Mucosa of rectum (tissue), 2 donors: ENCODE results near the gene LRRK1.

Source experiments
- H3K27ac ChIP-seq, 2 donors: one replicate each; pipeline ENCODE4 v1.7.0; 2013; ENCODE audit warnings: inconsistent platforms in 2 of 2, low read depth in 2 of 2, low read length in 2 of 2
- H3K27me3 ChIP-seq, 2 donors: one replicate each; pipeline ENCODE4 v1.7.0; 2013; ENCODE audit warnings: low read length in 2 of 2; ENCODE audit not compliant: control insufficient read depth in 2 of 2, insufficient read depth in 2 of 2
- H3K36me3 ChIP-seq, 2 donors: one replicate each; pipeline ENCODE4 v1.7.0; 2013; ENCODE audit warnings: low read length in 2 of 2; ENCODE audit not compliant: control insufficient read depth in 2 of 2, insufficient read depth in 2 of 2
- H3K4me1 ChIP-seq, 2 donors: one replicate each; pipeline ENCODE4 v1.7.0; 2013; ENCODE audit warnings: low read length in 2 of 2, mild to moderate bottlenecking in 1 of 2; ENCODE audit not compliant: control insufficient read depth in 2 of 2, insufficient read depth in 2 of 2
- H3K4me3 ChIP-seq, 2 donors: one replicate each; pipeline ENCODE4 v1.7.0; 2013; ENCODE audit warnings: low read length in 2 of 2
- H3K9ac ChIP-seq, 2 donors: one replicate each; pipeline ENCODE4 v1.7.0; 2013; ENCODE audit warnings: low read length in 2 of 2, low read depth in 1 of 2, mild to moderate bottlenecking in 1 of 2
- H3K9me3 ChIP-seq, 2 donors: one replicate each; pipeline ENCODE4 v1.7.0; 2013; ENCODE audit warnings: low read length in 2 of 2; ENCODE audit not compliant: control insufficient read depth in 2 of 2
- donor health status: healthy.
- donor health status: Normal muscosa, but diverticular disease.

The LRRK1 gene, protein sequence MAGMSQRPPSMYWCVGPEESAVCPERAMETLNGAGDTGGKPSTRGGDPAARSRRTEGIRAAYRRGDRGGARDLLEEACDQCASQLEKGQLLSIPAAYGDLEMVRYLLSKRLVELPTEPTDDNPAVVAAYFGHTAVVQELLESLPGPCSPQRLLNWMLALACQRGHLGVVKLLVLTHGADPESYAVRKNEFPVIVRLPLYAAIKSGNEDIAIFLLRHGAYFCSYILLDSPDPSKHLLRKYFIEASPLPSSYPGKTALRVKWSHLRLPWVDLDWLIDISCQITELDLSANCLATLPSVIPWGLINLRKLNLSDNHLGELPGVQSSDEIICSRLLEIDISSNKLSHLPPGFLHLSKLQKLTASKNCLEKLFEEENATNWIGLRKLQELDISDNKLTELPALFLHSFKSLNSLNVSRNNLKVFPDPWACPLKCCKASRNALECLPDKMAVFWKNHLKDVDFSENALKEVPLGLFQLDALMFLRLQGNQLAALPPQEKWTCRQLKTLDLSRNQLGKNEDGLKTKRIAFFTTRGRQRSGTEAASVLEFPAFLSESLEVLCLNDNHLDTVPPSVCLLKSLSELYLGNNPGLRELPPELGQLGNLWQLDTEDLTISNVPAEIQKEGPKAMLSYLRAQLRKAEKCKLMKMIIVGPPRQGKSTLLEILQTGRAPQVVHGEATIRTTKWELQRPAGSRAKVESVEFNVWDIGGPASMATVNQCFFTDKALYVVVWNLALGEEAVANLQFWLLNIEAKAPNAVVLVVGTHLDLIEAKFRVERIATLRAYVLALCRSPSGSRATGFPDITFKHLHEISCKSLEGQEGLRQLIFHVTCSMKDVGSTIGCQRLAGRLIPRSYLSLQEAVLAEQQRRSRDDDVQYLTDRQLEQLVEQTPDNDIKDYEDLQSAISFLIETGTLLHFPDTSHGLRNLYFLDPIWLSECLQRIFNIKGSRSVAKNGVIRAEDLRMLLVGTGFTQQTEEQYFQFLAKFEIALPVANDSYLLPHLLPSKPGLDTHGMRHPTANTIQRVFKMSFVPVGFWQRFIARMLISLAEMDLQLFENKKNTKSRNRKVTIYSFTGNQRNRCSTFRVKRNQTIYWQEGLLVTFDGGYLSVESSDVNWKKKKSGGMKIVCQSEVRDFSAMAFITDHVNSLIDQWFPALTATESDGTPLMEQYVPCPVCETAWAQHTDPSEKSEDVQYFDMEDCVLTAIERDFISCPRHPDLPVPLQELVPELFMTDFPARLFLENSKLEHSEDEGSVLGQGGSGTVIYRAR (N-terminal part only)

DNA sequence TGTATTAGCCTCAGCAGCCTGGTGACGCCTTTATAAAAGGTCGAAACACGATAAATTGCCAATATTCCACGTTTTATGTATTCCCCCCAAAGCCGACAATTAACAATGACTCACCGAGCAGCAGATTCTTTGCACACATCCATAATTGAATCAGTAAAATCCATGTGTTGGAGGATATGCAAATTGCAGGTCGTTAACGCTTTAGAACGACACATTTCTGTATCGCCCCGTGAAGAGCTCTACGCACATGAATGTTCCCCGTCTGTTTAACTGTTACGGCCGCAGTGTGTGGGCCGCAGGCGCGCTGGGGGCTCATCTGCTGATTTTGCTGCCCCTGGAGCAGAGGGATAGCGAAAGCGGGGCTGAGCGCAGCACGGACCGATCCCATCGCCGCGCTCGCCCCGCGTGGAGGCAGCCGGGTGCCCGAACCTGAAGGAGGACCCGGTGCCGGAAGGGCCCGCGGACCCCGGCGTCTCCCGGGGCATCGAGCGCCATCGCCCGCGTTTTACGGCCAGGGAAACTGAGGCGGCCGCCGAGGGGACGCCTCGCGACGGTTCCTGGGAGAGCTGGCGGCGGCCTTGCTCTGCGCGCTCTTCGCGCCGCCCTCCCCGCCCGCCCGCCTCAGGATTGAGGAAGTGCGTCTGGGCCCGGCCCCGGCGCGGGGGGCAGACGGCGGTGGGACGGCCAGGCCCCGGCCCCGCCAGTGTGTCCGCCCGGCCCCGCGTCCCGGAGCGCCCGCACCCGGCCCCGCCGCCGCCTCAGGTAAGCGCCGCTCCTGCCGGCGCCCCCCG lies at the start of gene LRRK1:
Gene LRRK1 (plus strand): TSS at position 668 of the 791 bp plus-strand sequence. CDS start 5,276 bp downstream, outside the sequence.
- Histone ChIP-seq H3K36me3 (peaks cover 9 to 15% of the 10 kb centered on the region in 2 donors), H3K4me1 (peaks cover 20 to 25% of the 10 kb centered on the region in 2 donors), H3K27me3 (no peaks in the 10 kb centered on the region), H3K4me3 (peak within 1 kb of the TSS; percentile 86 to 91), H3K9ac (peak within 1 kb of the TSS; percentile 81 to 84), H3K27ac (peak within 1 kb of the TSS; percentile 84 to 86), H3K9me3 (no peaks in the 10 kb centered on the region)

DNA sequence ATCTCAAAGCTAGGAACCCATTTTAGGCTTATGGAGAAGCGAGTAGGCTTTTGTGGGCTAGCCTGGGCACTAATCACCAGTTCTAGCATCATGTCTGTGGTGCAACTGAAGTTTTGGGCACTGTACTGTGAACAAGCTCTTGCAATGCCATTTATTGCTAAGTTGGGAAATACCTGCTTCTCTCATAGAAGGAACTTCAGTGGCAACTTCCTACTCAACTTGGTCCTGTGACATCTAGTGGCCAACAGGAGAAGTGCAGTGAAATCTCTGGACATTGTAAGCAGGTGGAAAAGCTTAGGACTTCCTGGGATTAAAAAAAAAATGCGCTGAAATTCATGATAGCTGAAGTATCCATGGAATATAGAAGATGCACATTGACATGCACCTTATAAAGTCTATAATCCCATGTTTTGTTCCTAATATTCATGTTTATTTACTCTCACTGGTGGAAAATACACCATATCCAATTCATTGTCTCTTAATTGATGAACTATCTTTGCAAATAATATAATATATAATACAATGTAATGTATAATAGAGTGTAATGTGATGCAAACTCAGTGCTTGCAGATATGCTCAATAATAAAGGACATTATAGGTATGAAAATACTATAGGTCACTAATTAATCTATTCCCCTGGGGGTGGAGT lies 46.0 kb upstream of the LRRK1 start:
- no peaks in the 10 kb centered on the region for H3K9me3 ChIP-seq
- H3K9ac ChIP-seq: no peak overlapping the region
- no peak overlapping the region for H3K27ac ChIP-seq
- no peak overlapping the region for H3K4me3 ChIP-seq
- no peaks in the 10 kb centered on the region for H3K36me3 ChIP-seq
- H3K27me3 ChIP-seq: peaks cover 12 to 15% of the 10 kb centered on the region in 2 donors
- no peaks in the 10 kb centered on the region for H3K4me1 ChIP-seq

DNA sequence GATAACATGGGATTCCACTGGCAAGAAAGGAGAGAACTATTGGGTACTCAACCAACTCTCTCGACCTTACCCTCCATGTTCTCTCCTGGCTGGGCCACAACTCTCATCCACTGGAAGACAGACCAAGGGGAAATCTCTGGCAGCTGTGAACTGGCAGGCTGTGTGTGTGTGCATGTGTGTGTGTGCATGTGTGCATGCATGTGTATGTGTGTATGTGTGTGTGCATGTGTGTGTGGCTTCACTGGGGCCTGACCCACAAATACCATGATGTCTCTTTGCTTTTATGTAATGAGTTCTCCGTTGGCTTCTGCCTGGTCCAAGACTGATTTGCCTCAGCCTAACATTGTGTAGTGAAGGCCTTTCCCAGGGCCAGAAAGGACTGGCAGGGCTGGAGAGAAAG lies 43.7 kb upstream of the LRRK1 start:
- Histone ChIP-seq H3K36me3 (no peaks in the 10 kb centered on the region), H3K9ac (no peak overlapping the region), H3K4me1 (peaks cover 0 to 3% of the 10 kb centered on the region in 2 donors), H3K9me3 (no peaks in the 10 kb centered on the region), H3K4me3 (no peak overlapping the region), H3K27ac (no peak overlapping the region), H3K27me3 (peaks cover 22 to 26% of the 10 kb centered on the region in 2 donors)

DNA sequence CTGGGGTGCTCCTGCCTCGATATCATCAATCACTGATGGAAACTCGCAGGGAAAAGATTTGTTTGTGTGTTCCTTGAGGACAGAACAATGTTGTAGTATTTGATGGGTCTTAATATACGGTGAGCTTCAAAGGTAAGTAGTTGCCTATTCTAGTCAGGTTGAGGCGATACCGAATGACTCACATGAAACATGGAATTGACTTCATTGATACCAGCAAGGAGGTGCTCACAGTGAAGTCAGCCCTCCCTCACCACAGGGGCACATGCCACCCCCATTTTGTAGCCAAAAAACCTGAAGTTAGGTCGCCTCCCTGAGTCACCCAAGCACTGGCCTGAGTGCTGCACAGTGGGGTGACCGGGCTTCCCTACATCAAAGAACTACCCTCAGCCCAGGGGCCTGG lies 43.2 kb upstream of the LRRK1 start:
- Histone ChIP-seq H3K4me3 (no peak overlapping the region), H3K27me3 (peaks cover 26 to 31% of the 10 kb centered on the region in 2 donors), H3K9ac (no peak overlapping the region)

DNA sequence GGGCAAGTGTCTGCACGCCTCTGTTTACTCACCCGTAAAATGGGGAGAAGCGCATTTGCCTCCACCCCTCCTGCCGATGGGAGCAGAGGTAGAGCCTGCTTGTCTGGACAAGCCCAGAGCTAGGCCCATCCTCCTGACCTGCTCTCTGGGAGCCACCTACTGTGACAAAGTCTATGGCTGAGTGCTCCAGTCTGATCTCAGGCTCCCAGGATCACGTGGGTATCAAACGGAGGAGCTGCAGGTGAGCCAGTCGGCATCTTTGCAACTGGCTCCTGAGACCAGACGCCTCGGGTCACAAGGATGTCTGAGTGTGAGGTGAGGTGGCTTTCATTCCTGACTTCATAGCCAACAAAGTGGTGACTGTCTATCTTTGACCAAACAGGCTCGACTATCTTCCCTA lies 41.6 kb upstream of the LRRK1 start:
- no peak overlapping the region for H3K4me3 ChIP-seq
- H3K4me1 ChIP-seq: peaks cover 0 to 3% of the 10 kb centered on the region in 2 donors
- H3K36me3 ChIP-seq: no peaks in the 10 kb centered on the region
- no peaks in the 10 kb centered on the region for H3K9me3 ChIP-seq
- no peak overlapping the region for H3K27ac ChIP-seq
- H3K27me3 ChIP-seq: peaks cover 31 to 37% of the 10 kb centered on the region in 2 donors
- no peak overlapping the region for H3K9ac ChIP-seq

More for the DNA sequence above, 43.2 kb upstream of the LRRK1 start:
- H3K27ac ChIP-seq: no peak overlapping the region
- no peaks in the 10 kb centered on the region for H3K36me3 ChIP-seq
- no peaks in the 10 kb centered on the region for H3K9me3 ChIP-seq
- H3K4me1 ChIP-seq: peaks cover 0 to 3% of the 10 kb centered on the region in 2 donors

DNA sequence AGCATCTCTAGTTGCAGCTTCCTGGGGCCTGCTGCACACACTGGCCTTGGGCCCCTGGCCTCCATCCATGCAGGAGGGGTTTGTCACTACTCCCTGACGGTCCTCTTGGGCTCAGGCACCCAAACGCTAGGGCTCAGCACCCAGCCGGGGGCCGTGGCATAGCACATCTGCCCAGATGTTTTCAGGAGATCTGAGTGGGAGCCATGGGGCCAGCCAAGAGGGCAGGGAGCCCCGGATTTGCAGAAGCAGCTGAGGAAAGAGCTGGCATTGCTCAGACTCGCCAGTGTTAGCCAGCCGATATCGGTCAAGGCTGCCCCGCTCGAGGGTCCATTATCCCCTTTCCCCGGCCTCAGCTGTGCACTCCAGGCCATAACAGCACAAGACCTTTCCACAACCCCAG lies 41.0 kb upstream of the LRRK1 start:
- H3K9me3 ChIP-seq: no peaks in the 10 kb centered on the region
- peaks cover 31 to 37% of the 10 kb centered on the region in 2 donors for H3K27me3 ChIP-seq
- no peak overlapping the region for H3K27ac ChIP-seq
- no peaks in the 10 kb centered on the region for H3K36me3 ChIP-seq
- no peak overlapping the region for H3K4me3 ChIP-seq
- H3K9ac ChIP-seq: no peak overlapping the region
- peaks cover 0 to 3% of the 10 kb centered on the region in 2 donors for H3K4me1 ChIP-seq

DNA sequence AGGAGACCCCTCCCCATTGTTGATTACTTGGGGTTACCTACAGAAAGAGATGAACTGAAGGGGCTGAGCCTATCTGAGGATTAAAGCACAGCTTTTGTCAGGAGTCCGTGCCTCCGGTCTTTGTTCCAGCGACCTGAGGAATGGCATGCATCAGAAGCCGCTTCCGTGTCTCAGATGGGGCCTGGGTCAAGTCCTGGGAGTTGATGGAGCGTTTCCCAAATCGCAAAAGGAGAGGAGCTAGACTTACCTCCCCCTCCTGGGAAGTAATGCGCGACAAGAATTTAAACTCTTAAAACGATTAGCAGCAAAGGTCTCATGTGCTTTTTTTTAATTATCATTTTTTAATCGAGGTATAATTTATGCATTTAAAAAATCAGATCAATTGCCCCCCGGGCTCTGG lies 40.5 kb upstream of the LRRK1 start:
- H3K9me3 ChIP-seq: no peaks in the 10 kb centered on the region
- H3K36me3 ChIP-seq: no peaks in the 10 kb centered on the region
- H3K9ac ChIP-seq: no peak overlapping the region
- no peak overlapping the region for H3K4me3 ChIP-seq
- H3K4me1 ChIP-seq: peaks cover 0 to 3% of the 10 kb centered on the region in 2 donors
- peaks cover 34 to 37% of the 10 kb centered on the region in 2 donors for H3K27me3 ChIP-seq
- H3K27ac ChIP-seq: no peak overlapping the region

DNA sequence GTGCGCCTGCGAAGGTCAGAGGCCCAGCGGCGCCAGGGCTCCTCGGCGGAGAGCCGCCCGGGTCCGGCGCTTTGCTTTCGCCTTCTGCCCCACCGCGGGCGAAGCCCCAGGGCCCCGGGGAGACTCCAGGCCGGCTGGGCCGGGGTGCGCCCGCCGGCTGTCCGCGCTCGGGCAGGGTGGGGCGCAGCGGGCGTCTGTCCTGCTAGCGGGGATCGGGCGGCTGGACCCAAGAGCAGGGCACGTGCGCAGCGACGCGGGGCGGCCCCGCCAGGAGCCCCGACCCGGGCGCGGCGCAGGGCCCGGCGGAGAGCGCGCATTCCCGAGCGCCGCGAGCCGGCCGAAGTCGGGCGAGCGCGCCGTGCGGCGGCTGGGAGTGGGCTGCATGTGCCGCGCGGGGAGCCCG lies 40.1 kb upstream of the LRRK1 start:
- H3K4me3 ChIP-seq: peak overlapping the region in 1 of 2 donors; percentile 14
- no peaks in the 10 kb centered on the region for H3K9me3 ChIP-seq

More for the DNA sequence above, 40.1 kb upstream of the LRRK1 start:
- peaks cover 0 to 3% of the 10 kb centered on the region in 2 donors for H3K4me1 ChIP-seq
- no peaks in the 10 kb centered on the region for H3K36me3 ChIP-seq
- H3K9ac ChIP-seq: no peak overlapping the region
- peaks cover 37 to 38% of the 10 kb centered on the region in 2 donors for H3K27me3 ChIP-seq
- no peak overlapping the region for H3K27ac ChIP-seq
